Measurements from ENCODE around the gene GRID1.

DNA sequence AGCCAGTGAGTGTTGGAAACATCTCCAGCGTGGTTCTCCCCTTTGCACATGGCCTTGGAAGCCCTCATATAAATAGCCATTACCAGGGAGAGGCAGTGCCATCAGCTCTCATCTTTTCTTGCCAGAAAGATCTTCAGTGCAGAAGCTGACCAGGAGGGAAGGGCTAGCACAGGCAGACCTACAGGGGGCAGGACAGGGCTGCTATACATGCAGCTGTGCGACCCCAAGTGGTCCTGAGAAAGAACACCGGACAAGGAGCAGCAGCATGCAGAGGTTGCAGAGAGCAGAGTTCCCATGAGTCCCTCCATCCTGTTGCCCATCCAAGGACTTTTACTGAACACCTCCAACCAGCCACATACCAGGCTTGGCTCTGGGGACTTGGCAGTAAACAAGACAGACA lies 17.1 kb downstream of the GRID1 start:
- no peak for TF ChIP-seq YY1 (IDR thresholded peaks at IDR 0.05; ENCODE audit: insufficient read depth, insufficient read length)
- TF ChIP-seq ZNF274 (IDR thresholded peaks at IDR 0.05; ENCODE audit: low read depth, low read length): no peak
